GM06990 (cell line): ENCODE results near the gene CRADD.

Source experiments
- DNase-seq: peaks from one replicate; pipeline ENCODE4 v3.0.0-alpha.2; 2011; ENCODE audit not compliant: insufficient read length; ENCODE audit errors: extremely low read depth
- H3K27me3 ChIP-seq: replicated peaks from 2 replicates; pipeline ENCODE4 v1.6.0; 2011; ENCODE audit warnings: low read length; ENCODE audit not compliant: control insufficient read depth, insufficient read depth
- H3K36me3 ChIP-seq: 2 replicates; pipeline ENCODE4 v1.5.1; 2011; ENCODE audit warnings: low read length; ENCODE audit not compliant: control insufficient read depth, insufficient read depth
- H3K4me3 ChIP-seq: replicated peaks from 2 replicates; pipeline ENCODE4 v1.5.1; 2011; ENCODE audit warnings: low read depth, mild to moderate bottlenecking, control low read depth, low read length
- TF ChIP-seq, protein P1 (sequence below): IDR thresholded peaks from 2 replicates; pipeline ENCODE4 v1.5.1; 2011; ENCODE audit warnings: low read length, control low read depth, mild to moderate bottlenecking, inconsistent platforms; ENCODE audit not compliant: insufficient read depth, poor library complexity, severe bottlenecking

CRADD gene

DNA sequence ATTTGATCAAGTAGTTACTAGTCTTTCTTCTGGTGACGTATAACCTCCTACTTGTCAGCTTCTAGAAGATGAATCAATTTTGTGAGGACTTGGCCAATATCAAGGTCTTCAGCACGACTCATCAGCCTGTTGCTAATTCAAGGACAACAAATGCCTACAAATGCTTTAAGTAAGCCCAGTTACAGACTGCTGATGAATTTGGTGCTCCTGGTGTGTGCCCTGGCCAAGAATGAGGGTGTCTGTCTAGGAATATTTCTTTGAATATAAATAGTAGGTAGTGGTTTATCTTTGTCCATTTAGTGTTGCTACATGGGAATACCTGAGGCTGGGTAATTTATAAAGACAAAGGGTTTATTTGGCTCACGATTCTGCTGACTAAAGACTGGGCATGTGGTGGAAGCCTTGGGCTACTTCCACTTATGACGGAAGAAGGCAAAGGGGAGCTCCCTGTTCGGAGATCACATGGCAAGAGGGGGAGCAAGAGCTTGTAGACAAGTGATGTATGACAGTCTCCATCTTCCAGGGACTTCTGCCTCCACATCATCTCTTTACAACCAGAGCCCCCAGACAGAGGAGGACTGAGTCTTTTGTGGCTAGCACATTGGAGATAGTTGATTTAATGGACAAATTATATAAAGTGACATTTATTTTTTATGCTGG lies 180.2 kb downstream of the CRADD start:
- H3K4me3 ChIP-seq, result no peak overlapping the region
- TF ChIP-seq, protein P1, sequence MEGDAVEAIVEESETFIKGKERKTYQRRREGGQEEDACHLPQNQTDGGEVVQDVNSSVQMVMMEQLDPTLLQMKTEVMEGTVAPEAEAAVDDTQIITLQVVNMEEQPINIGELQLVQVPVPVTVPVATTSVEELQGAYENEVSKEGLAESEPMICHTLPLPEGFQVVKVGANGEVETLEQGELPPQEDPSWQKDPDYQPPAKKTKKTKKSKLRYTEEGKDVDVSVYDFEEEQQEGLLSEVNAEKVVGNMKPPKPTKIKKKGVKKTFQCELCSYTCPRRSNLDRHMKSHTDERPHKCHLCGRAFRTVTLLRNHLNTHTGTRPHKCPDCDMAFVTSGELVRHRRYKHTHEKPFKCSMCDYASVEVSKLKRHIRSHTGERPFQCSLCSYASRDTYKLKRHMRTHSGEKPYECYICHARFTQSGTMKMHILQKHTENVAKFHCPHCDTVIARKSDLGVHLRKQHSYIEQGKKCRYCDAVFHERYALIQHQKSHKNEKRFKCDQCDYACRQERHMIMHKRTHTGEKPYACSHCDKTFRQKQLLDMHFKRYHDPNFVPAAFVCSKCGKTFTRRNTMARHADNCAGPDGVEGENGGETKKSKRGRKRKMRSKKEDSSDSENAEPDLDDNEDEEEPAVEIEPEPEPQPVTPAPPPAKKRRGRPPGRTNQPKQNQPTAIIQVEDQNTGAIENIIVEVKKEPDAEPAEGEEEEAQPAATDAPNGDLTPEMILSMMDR, result no peak
- no peaks in the 10 kb centered on the region for H3K36me3 ChIP-seq
- no peak for DNase-seq
- H3K27me3 ChIP-seq, result no peaks in the 10 kb centered on the region; the same call in 1 of the 2 replicates

DNA sequence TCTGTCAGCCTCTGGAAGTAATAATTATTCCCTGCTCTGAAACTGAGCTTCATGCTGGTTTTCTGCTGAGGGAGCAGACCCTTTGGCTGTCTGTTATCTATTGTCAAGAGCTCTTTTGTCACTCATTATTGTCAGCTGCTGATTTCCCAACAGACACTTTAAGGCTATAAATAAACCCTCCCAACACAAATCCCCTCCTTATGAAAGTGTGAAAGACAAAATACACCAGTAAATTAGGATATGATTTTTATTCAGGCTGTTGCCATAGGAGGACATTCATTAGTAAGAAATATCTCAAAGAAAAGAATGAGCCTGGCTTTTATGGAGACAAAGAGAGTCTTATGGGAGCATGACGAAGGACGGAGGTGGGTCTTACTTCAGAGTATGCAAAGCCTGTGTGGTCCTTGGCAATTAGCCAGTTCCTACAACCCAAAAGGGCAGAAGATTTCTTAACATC lies 180.8 kb downstream of the CRADD start:
- DNase-seq, result no peak
- TF ChIP-seq, protein P1, result no peak
- Histone ChIP-seq H3K27me3 (no peaks in the 10 kb centered on the region; the same call in 1 of the 2 replicates), H3K4me3 (no peak overlapping the region), H3K36me3 (no peaks in the 10 kb centered on the region)

DNA sequence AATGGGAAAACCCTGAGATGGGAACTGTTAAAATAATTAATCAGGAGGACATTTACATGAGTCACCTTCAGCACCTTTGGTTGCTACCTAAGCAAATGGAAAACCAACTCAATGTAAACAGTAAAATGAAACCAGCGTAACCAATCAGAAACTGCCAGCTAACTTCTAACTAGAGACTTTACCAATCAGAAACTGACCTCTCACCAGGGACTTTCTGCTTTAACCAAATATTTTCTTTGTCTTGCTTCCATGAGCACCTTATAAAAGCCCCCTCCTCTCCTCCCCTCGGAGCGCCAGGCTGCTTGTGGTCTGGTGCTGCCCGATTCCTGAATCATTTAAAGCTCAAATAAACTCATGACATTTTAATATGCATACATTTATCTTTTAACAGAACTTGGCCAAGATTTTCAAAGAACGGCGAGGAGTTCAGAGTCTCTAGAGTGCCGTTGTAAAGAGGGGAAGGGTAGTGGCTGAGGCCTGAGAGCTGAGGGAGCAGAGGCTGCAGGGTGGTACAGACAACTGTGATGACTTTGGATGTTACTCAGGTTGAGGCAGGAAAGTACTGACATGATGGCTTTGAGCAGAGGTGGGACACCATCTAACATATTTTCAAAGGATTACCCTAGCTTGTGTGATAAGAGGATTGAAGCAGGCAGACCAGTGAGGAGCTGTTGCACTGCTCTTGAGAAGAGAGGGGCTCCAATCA lies 183.6 kb downstream of the CRADD start:
- TF ChIP-seq, protein P1, result no peak
- H3K4me3 ChIP-seq, result no peak overlapping the region
- H3K27me3 ChIP-seq, result no peaks in the 10 kb centered on the region; the same call in 1 of the 2 replicates
- DNase-seq, result no peak
- H3K36me3 ChIP-seq, result no peaks in the 10 kb centered on the region

DNA sequence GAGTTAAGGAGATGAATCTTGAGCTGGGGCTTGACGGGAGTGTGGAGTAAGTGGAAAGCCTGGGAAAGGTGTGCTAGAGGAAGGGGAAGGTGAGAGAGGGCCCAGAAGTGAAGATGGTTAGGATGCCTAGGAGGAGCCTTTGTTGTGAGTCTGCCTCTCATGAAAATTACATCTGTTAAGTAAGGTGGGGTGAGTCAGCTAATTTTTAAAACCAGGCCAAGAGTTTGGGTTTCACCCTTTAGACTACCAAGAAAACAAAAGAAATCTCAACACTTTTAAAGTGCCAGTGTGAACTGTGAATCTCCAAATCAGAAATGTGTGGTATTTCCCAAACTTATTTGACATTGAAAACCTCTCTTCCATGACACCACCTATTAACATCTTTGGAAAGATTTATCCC lies 185.2 kb downstream of the CRADD start:
- DNase-seq, result no peak
- Histone ChIP-seq H3K4me3 (no peak overlapping the region), H3K36me3 (no peaks in the 10 kb centered on the region), H3K27me3 (no peaks in the 10 kb centered on the region; the same call in 1 of the 2 replicates)
- TF ChIP-seq, protein P1, result no peak

DNA sequence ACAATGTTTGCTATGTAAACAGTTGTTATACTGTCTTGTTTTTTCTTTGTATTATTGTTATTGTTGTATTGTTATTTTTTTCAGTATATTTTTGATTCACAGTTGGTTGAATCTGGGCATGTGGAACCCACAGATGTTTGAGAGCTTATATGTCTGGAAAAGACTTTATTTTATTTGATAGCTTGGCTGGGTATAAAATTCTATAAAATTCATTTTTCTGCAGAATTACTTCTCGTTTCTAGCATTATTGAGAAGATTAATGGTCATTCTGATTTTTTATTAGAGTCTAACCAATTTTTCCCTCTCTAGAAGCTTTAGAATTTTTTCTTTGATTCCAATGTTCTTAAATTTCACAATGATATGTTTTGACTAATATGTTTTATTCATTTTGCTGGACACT lies 188.6 kb downstream of the CRADD start:
- Histone ChIP-seq H3K27me3 (no peaks in the 10 kb centered on the region), H3K4me3 (no peak overlapping the region), H3K36me3 (no peaks in the 10 kb centered on the region)
- DNase-seq, result no peak
- TF ChIP-seq, protein P1, result no peak
